Neutrophil (primary cell): ENCODE results near the gene THAP12.

Experiments
- H3K27ac ChIP-seq: fragments of 200-600 bp; sonication (generic); 2 replicates; pipeline ENCODE4 v1.5.1; 2016; ENCODE audit warnings: mild to moderate bottlenecking, moderate library complexity
- H3K27me3 ChIP-seq: fragments of 200-600 bp; sonication (generic); 2 replicates; pipeline ENCODE4 v1.6.0; 2016; ENCODE audit warnings: mild to moderate bottlenecking
- H3K36me3 ChIP-seq: fragments of 200-600 bp; sonication (generic); 2 replicates; pipeline ENCODE4 v1.5.1; 2017
- H3K4me1 ChIP-seq, 2 experiments: fragments of 200-600 bp in 1 of 2; sonication (generic) in 1 of 2; 1 replicate in 1 of 2; 2 replicates in 1 of 2; pipeline versions ENCODE4 v1.5.1 to v1.6.1; 2013 to 2016; ENCODE audit warnings: low read depth in 1 of 2, low read length in 1 of 2, mild to moderate bottlenecking in 1 of 2, moderate library complexity in 1 of 2; ENCODE audit not compliant: control insufficient read depth in 1 of 2, insufficient read depth in 1 of 2
- H3K4me3 ChIP-seq, 2 experiments: fragments of 200-600 bp in 1 of 2; sonication (generic) in 1 of 2; 1 replicate in 1 of 2; 2 replicates in 1 of 2; pipeline ENCODE4 v1.5.1; 2013 to 2016; ENCODE audit warnings: low read depth in 1 of 2, low read length in 1 of 2, mild to moderate bottlenecking in 1 of 2, moderate library complexity in 1 of 2
- H3K9me3 ChIP-seq: fragments of 200-600 bp; sonication (generic); 2 replicates; pipeline ENCODE4 v1.5.1; 2016
- TF ChIP-seq, protein P1 (sequence below): fragments of 200-600 bp; sonication (generic); IDR thresholded peaks from 2 replicates; pipeline ENCODE4 v1.5.1; 2016; ENCODE audit warnings: antibody characterized with exemption

The THAP12 gene

GRCh38 chr11:76302996-76303395 lies 77.9 kb downstream of the THAP12 start:
- H3K27me3 ChIP-seq = no peaks in the 10 kb centered on the region
- TF ChIP-seq, protein P1, sequence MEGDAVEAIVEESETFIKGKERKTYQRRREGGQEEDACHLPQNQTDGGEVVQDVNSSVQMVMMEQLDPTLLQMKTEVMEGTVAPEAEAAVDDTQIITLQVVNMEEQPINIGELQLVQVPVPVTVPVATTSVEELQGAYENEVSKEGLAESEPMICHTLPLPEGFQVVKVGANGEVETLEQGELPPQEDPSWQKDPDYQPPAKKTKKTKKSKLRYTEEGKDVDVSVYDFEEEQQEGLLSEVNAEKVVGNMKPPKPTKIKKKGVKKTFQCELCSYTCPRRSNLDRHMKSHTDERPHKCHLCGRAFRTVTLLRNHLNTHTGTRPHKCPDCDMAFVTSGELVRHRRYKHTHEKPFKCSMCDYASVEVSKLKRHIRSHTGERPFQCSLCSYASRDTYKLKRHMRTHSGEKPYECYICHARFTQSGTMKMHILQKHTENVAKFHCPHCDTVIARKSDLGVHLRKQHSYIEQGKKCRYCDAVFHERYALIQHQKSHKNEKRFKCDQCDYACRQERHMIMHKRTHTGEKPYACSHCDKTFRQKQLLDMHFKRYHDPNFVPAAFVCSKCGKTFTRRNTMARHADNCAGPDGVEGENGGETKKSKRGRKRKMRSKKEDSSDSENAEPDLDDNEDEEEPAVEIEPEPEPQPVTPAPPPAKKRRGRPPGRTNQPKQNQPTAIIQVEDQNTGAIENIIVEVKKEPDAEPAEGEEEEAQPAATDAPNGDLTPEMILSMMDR = no peak
- H3K4me3 ChIP-seq = no peak overlapping the region
- H3K4me1 ChIP-seq = no peaks in the 10 kb centered on the region
- H3K27ac ChIP-seq = no peak overlapping the region
- no peaks in the 10 kb centered on the region for H3K36me3 ChIP-seq
- no peaks in the 10 kb centered on the region for H3K9me3 ChIP-seq
